ENCODE results near the gene CEP43.

CEP43 gene, protein sequence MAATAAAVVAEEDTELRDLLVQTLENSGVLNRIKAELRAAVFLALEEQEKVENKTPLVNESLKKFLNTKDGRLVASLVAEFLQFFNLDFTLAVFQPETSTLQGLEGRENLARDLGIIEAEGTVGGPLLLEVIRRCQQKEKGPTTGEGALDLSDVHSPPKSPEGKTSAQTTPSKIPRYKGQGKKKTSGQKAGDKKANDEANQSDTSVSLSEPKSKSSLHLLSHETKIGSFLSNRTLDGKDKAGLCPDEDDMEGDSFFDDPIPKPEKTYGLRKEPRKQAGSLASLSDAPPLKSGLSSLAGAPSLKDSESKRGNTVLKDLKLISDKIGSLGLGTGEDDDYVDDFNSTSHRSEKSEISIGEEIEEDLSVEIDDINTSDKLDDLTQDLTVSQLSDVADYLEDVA

GRCh38 chr6:166999145-166999883 lies at the start of gene CEP43:
Gene CEP43 (plus strand): TSS chr6:166999397. CDS start chr6:166999413, 16 bp downstream.
- peak; percentile 78 to 95 for DNase-seq

DNA sequence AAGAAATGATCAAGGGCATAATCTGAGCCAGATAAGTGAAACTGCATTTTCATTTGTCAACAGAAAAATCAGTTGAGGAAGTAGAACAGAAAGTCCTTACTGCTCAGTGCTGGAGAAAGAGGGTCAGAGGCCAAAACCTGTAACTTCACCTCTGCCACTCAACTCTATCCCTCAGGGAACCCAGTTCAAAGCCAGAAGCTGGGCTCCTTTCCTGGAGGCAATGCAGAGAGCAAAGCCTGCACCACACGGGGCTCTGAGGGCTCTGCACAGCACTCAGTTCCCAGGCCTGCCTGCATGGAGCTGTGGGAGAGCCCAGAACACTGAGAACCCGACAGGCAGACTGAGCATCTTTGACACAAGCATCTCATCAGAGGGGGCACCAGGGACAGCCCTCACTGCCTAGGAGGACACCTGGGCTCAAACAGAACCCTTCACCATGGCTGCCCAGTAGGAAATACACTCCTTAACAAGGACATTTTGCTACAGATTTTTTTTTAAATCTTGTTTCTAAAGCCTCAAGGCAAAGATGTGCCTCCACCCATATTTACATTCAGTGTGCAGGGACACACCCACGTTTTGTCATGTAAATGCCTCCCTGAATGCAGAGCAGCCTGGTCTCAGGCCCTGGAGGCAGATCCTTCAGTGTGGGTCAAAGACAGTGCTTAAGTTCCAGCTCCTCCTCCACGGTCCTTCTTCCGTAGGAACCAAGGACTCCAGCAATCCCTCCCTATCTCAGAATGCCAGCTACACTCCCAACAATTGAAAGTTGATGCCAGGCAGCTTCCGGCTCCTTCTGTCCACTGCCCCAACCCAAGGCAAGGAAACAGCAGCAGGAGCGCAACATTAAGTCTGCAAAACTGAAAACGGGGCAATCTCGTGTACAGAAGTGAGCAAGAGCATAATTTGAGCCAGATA lies 49.4 kb upstream of the CEP43 start:
- DNase-seq = no peak

GRCh38 chr6:166950443-166950821 lies 48.8 kb upstream of the CEP43 start:
- no peak for DNase-seq

DNA sequence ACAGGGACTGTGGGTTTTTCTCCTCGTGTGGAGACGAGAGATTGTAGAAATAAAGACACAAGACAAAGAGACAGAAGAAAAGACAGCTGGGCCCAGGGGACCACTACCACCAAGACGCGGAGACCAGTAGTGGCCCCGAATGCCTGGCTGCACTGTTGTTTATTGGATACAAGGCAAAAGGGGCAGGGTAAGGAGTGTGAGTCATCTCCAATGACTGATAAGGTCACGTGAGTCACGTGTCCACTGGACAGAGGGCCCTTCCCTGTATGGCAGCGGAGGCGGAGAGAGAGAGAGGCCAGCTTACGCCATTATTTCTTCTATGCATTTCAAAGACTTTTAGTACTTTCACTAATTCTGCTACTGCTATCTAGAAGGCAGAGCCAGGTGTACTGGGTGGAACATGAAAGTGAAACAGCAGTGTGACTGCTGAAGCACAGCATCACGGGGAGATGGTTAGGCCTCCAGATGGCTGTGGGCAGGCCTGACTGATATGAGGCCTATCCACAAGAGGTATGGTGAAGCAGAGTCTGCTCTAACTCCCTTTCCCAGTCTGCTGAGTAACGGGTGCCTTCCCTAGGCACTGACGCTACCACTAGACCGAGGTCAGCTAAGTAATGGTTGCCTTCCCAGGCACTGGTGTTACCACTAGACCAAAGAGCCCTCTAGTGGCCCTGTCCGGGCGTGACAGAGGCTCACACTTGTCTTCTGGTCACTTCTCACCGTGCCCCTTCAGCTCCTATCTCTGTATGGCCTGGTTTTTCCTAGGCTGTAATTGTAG lies 48.1 kb upstream of the CEP43 start:
- DNase-seq = peak in 1 of 2 experiments; percentile 30

DNA sequence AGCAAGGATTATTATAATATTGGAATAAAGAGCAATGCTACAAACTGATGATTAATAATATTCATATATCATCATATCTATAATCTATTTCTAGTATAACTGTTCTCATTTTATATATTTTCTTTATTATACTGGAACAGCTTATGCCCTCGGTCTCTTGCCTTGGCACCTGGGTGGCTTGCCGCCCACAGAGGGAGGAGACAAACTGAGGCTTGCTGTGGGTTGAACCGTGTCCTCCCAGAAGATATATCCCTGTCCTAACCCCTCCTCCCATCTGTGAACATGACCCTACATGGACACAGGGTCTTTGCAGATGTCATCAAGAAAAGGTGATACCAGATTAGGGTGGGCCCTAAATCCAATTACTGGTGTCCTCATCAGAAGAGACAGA lies 47.5 kb upstream of the CEP43 start:
- DNase-seq = no peak

GRCh38 chr6:166952121-166952520 lies 47.1 kb upstream of the CEP43 start:
- no peak for DNase-seq

GRCh38 chr6:166952567-166953486 lies 46.4 kb upstream of the CEP43 start:
- DNase-seq = no peak

GRCh38 chr6:166954118-166954713 lies 45.0 kb upstream of the CEP43 start:
- no peak for DNase-seq

DNA sequence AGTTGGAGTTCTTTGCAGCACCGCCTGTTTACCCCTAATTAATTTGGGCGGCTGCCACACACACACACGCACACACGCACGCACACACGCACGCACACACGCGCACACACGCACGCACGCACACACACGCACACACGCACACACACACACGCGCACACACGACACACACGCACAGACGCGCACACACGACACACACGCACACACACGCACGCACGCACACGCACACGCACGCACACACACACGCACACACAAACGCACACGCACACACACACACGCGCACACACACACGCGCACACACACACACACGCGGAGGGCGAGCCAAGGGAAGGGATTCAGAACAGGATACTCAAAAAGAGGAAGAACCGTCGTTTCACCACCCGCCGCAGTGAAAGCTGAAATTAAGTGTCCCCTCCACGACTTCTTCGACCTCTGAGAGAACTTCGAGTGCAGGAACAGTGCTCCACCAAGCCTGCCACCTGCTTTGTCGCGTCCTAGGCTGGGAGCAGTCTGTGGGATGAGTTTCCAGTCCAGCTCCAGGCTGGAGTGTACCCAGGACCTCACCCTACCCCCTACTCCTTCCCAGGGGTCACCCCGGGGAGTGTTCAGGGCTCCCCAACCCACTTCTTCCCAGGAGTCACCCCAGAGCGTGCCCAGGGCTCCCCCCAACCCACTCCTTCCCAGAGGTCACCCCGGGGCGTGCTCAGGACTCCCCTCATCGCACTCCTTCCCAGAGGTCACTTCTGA lies 43.9 kb upstream of the CEP43 start:
- no peak for DNase-seq

DNA sequence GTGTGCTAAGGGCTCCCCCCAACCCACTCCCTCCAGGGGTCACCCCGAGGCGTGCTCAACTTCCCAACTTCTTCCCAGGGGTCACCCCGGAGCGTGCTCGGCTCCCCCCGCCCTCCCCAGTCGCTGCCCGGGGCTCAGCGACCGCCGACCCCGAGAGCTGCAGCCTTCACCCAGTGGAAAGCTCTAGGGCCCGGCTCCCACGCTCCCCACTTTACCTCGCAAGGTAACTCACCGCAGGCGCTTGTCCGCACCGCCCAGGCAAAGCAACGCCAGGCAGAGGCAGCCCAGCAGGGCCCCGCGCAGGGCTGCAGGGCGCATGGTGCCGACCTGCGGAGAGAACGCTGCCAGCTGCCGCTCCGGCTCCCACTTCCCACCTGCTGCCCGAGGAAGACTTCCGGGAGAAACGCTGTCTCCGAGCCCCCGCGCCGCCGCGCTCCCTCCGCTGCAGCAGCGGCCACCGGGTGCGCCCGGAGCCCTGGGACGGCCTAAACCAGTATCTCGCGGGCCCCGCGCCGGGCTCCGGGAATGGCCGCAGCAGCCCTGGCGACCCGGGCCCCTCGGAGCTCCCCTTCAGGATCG lies 43.2 kb upstream of the CEP43 start:
- no peak for DNase-seq

DNA sequence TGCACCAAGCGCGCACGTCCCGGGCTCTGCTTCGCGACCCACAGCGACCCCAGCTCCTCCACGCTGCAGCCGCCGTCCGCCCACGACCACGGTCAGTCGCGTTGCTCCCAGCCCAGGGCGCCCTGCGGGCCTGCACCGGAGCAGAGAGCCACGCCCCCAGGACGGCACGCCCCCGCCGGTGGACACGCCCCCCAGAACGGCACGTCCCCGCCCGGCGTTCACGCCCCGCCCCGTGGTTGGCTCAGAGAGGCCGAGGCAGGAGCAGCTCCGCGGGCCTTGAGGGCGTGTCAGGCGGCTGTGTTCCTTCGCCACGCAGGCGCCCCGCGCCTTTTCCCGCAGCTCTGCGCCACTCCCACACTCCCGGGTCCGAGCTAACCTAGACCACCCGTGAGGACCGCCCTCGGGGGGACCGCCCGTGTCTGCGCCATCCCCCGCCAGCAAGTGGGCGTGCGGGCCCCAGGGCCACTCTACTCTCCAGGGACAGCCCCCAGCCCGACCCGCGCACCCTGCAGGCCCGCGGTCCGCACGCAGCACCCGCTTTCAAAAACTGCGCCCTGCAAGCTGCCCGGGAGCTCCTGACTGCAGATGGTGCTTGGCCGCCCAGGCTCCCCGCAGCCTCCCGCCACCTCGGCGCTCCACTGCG lies 42.6 kb upstream of the CEP43 start, which contains the start of gene RNASET2:
RNASET2 (minus strand) TSS at position 107 of the 643 bp plus-strand sequence. CDS start 368 bp downstream, outside the sequence.
- peak; percentile 31 to 88 for DNase-seq

DNA sequence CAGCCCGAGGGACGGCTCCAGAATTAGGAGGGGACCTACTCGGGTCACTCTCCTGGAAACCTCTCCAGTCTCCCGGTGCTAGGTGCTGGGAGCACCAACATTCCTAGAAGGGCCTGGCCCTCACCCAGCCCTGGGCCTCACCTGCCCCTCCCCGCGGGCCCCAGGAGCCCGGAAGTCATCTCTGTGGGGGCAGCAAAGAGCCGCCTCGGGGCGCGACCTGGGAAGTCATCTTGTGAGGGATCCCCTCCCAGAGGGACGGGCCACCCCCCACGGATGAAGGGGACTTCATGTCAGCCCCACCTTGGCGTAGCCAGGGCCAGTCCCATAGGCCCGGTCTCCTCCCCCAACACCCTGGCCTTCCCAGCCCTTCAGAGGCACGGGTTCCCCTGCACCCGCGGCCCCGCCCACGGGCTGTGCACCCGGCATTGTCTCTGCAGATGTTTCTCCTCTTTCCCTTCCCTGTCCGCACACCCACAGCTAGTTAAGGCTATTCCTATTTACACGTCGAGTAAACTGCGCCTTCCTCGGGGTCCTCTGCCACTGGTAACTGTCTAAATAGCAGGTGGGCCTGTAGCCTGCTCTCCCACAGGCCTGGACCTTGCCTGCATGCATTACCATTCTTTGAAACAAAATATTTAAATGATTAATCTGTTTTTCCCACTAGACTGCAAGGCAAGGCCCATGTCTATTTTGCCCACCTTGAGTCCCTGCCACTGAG lies 42.0 kb upstream of the CEP43 start:
- DNase-seq = no peak

DNA sequence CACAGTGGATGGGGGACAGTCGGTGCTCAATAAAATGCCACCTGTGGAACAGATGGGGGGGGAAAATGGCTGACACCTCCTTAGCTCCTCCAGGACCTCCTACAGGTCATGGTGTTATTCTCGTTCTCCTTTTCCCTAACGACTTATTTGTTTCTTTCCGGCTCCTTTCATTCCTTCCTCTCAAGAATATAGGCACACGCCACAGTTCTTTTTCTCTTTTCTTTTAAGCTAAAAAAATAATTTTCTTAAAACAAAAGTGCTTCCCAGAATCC lies 41.5 kb upstream of the CEP43 start:
- no peak for DNase-seq

GRCh38 chr6:166958926-166959861 lies 40.0 kb upstream of the CEP43 start:
- DNase-seq = no peak

DNA sequence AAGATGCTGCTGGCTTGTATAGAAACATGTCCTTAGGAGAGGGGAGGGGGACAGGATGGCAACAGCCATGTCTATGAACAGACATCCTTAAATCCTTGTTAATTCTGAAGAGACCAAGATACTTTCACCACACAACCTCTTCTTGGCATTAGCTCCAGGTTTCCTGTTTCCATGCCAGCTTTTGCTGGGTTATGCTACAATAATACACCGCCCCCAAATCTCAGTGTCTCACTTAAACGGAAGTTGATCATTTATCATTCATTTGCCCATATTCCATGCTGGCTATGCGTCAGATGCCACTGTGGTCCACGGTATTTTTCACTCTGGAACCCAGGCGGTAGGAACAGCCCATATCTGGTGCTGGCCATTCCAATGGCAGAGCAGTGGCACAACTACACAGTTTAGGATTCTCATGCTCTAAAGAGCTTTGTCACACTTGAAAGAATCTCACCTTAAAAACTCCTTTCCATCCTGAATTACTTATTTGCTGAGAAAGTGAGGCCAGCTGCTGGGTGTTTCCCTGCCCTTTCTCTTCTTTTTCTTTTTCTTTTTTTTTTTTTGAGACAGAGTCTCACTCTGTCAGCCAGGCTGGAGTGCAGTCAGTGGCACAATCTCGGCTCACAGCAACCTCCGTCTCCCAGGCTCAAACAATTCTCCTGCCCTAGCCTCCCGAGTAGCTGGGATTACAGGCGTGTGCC lies 39.1 kb upstream of the CEP43 start:
- no peak for DNase-seq

- DNase-seq = no peak
These were observed 38.6 kb upstream of the CEP43 start for GRCh38 chr6:166960609-166960978.

GRCh38 chr6:166966268-166966667 lies 32.9 kb upstream of the CEP43 start:
- no peak for DNase-seq

All from NCI-H446 (cell line).